SK-N-DZ (cell line): ENCODE results near the gene HGD.
"Not testable (repeated sequence)": the region's sequence is repeated elsewhere in the genome, so short reads cannot be mapped to it uniquely, and the experiment has no call there.

ENCODE experiments used
- DNase-seq: peaks from one replicate; pipeline ENCODE4 v3.0.0-alpha.2; 2015; ENCODE audit warnings: low spot score

The HGD gene

GRCh38 chr3:120640231-120640630 is 41.8 kb downstream of the HGD start:
- no peak for DNase-seq

- not testable (repeated sequence) for DNase-seq
Measured at GRCh38 chr3:120638820-120639219, 43.2 kb downstream of the HGD start.

DNA sequence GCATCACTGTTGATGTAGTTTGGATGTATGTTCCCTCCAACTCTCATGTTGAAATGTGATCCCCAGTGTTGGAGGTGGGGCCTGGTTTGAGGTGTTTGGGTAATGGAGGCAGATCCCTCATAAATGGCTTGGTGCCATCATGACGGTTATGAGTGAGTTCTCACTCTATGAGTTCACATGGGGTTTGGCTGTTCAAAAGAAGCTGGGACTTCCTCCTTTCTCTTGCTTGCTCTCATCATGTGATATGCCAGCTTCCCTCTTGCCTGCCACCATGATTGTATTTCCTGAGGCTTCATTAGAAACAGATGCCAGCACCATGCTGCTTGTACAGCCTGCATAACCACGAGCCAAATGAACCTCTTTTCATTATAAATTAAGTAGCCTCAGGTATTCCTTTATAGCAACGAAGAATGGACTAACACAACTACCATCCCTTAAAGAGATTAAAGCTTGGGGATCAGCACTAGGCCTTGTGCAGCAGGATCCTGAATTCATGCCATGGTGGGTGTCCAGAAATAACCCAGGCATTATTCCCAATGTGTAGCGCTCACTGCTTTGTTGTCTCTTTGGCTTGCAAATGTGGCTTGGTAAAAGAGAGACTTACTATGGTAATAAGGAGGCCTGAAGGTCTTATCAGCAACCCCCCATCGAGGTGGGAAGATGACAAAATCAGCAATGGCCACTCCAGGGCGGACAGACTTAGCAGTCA is 44.0 kb downstream of the HGD start:
- no peak for DNase-seq

GRCh38 chr3:120636795-120637401 is 45.1 kb downstream of the HGD start:
- no peak for DNase-seq

GRCh38 chr3:120634539-120634938 is 47.5 kb downstream of the HGD start:
- no peak for DNase-seq

DNA sequence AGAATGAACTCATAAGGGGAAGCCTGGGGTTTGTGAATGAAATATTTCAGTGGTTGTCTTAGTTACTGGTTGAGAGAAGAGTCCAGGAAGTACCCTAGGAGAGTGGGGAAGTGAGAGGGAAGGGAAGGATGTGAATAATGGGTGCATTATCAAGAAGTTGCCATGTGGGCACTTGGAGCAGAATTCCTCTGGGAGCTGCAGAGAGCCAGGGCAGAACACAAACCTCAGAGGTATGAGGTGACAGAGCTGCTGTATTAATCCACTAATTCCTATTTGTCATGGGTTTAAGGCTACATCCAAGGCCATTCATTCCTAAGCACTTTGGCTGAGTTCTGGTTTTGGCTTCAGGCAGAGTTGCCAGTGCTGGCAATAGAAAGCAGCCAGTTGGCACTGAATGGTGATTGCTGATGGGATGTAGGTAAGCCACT is 56.9 kb downstream of the HGD start:
- DNase-seq, result no peak

- no peak for DNase-seq
Measured at GRCh38 chr3:120623727-120624093, 58.3 kb downstream of the HGD start.

GRCh38 chr3:120622870-120623726 is 58.9 kb downstream of the HGD start:
- peak; percentile 31 for DNase-seq

DNA sequence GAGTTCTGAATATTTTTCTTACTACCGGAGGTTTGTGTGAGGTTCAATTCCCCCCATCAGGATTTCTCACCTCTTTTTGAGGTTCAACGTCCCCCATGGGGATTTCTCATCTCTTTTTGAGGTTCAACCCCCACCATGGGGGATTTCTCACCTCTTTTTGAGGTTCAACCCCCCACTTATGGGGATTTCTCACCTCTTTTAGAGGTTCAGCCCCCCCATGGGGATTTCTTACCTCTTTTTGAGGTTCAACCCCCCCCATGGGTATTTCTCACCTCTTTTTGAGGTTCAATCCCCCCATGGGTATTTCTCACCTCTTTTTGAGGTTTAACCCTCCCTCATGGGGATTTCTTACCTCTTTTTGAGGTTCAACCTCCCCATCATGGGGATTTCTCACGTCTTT is 59.6 kb downstream of the HGD start:
- no peak for DNase-seq

- DNase-seq, result not testable (repeated sequence)
Measured at GRCh38 chr3:120616745-120617144, 65.3 kb downstream of the HGD start.

DNA sequence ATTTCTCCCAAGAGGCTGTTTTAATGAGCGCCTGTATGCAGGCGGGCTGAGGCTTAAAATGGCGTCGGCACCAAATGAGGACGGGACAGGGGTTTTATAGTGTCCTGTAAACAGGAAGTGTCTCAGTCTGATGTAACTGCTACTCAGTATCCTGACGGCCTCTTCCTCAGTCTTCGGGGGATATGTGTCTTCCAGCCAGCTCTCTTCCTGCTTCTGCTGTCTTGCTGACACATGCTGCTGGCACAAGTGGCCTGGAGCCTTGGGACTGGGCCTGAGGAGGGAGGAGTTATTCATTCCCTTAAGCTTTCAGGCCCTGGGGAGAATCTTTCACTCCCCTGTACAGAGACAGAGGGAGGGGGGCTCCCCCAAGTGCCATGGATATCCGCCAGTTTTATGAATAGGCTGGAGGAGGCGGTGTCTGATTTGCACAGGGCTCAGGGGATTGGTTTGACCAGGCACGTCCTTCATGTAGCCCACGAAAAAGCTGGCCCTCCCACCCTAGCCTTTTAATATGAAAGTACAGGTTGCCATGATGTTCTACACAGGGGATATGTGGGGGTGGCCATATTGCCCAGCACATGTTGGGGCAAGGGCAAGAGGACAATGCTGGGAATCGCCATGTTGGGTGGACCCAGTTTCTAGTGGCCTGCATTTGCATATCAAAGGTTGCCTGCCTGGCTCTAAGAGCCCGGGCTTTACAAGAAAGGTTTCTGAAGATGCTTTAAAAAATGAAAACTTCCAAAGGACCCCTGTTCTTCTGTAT is 66.0 kb downstream of the HGD start:
- DNase-seq, result no peak

- DNase-seq, result no peak
Measured at GRCh38 chr3:120614765-120615164, 67.3 kb downstream of the HGD start.

DNA sequence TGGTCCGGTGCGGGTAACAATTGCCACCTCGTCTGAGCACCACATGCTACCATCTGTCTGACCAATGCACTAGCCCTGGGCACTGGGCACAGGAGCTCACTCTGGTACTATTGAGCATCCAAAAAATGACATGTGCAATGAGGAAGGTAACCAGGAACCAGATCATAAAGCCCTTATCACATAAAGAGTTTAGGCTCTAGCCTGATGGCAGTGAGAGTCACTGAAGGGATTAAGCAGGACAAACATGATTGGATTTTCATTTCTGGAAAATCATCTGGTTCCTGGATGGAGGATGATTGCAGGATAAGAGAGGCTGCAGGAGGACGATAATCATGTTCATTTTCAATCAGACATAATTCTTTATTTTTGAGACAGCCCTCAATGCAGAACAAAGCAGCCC is 73.5 kb downstream of the HGD start:
- DNase-seq, result peak; percentile 84

GRCh38 chr3:120604784-120605183 is 77.3 kb downstream of the HGD start:
- DNase-seq, result no peak

- DNase-seq, result no peak
Measured at GRCh38 chr3:120604382-120604781, 77.7 kb downstream of the HGD start.

- DNase-seq, result no peak
Measured at GRCh38 chr3:120602682-120603081, 79.4 kb downstream of the HGD start.

DNA sequence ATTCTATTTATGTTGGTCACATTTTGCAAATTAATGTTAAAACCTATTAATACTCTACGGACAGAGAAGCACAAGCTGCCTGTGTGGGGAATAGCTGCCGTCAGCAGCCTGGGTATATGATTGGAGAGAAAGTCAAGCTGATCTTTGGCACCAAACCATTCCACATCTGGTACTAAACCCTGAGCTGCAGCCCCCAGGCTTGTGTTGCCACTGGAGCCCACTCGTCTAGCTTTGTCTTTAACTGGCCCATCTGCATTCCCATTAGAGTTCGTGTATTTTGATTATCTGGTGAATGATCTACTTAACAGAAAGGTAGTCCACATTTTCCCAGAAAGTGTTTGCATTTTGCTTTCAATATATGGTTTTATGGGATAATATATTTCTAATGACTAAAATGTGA is 80.5 kb downstream of the HGD start:
- DNase-seq, result no peak

- no peak for DNase-seq
Measured at GRCh38 chr3:120599211-120599610, 82.8 kb downstream of the HGD start.

GRCh38 chr3:120597445-120598049 is 84.5 kb downstream of the HGD start:
- no peak for DNase-seq

DNA sequence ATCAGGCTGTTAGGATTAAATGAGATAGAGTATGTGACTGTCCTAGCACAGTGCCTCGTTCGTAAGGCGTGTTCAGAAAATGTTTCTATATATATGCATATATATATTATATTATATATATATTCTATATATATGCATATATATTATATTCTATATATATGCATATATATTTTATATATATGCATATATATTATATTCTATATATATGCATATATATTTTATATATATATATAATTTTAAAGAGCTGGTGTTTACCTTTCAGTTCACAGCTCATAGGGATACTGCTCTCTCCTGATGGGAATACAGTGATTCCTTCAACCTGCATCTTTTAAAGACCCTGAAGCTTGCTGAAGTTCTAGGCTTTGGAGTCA is 85.2 kb downstream of the HGD start:
- DNase-seq, result no peak

DNA sequence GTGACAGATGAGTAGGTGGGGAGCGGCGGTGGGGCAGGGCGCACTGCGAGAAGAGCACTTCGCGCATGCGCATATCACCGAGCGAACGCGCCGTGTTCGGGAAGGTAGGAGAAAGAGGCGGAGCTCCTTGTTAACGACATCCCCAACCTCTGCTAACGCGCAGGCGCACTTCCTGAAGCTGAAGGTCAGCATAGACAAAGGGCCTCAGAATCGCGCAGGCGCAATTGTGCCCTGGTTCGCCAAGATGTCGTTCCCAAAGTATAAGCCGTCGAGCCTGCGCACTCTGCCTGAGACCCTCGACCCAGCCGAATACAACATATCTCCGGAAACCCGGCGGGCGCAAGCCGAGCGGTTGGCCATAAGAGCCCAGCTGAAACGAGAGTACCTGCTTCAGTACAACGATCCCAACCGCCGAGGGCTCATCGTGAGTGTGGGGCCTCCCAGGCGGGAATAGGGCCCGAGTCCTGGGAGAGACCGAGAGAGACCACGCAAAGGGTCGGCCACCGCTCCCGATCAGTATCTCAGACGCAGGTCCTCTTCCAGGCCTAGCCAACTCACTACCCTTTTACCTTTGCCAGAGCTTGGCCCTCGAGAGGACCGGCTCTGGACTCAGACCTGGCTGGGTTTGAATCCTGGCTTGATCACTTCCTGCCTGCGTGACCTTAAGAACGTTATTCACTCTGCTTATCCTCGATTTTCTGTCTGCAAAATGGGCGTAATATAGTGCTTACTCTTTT is 85.8 kb downstream of the HGD start, which contains the start of gene NDUFB4:
NDUFB4 (plus strand) TSS at position 221 of the 737 bp plus-strand sequence; CDS start at position 245, 24 bp downstream.
- DNase-seq, result peak; percentile 99
